K562 (cell line): ENCODE results near the gene CCDC167. TPM values are rescaled to one million over a fixed set of nuclear protein-coding genes. Genes with fewer than 3 reads are reported as not detected.

Experiments
- BACH1 ChIP-seq: fragments of 200-800 bp; sonication (Bioruptor generic); IDR thresholded peaks from 2 replicates; pipeline ENCODE4 v1.6.1; 2016; ENCODE audit warnings: missing genetic modification characterization, missing compliant biosample characterization
- BRCA1 ChIP-seq, 2 experiments: fragments of 450-650 bp in 1 of 2; sonication (generic) in 1 of 2; formaldehyde crosslinking in 1 of 2; IDR thresholded peaks; 2 replicates each; pipeline versions ENCODE4 v1.5.0 to v1.6.1; 2017 to 2020; ENCODE audit warnings: mild to moderate bottlenecking in 1 of 2, missing genetic modification reagents in 1 of 2
- GATAD2B ChIP-seq: fragments of 450-650 bp; IDR thresholded peaks from 2 replicates; pipeline ENCODE4 v1.6.1; 2017; ENCODE audit warnings: mild to moderate bottlenecking, borderline replicate concordance
- HEY1 ChIP-seq: fragments of 250-450 bp; sonication (Bioruptor Pico); IDR thresholded peaks from 2 replicates; pipeline ENCODE4 v1.5.0; 2020; ENCODE audit warnings: mild to moderate bottlenecking, moderate library complexity, borderline replicate concordance
- HSF4 ChIP-seq: fragments of 250-450 bp; sonication (Bioruptor Pico); IDR thresholded peaks from 2 replicates; pipeline ENCODE4 v2.1.2; 2022; ENCODE audit warnings: mild to moderate bottlenecking, moderate library complexity, borderline replicate concordance
- PHTF2 ChIP-seq: fragments of 250-450 bp; sonication (Bioruptor Pico); IDR thresholded peaks from 2 replicates; pipeline ENCODE4 v1.5.0; 2021; ENCODE audit warnings: mild to moderate bottlenecking
- POU5F1 ChIP-seq: fragments of 150-350 bp; IDR thresholded peaks from 2 replicates; pipeline ENCODE4 v1.6.1; 2014; ENCODE audit warnings: borderline replicate concordance, low read length, low read depth, mild to moderate bottlenecking; ENCODE audit not compliant: partially characterized antibody
- SRSF1 ChIP-seq: fragments of 200-400 bp; formaldehyde crosslinking; IDR thresholded peaks from 2 replicates; pipeline ENCODE4 v1.6.1; 2017; ENCODE audit warnings: mild to moderate bottlenecking, low read depth, low read length, moderate library complexity
- TAL1 ChIP-seq: fragments of 450-650 bp; IDR thresholded peaks from 2 replicates; pipeline ENCODE4 v1.6.1; 2016; ENCODE audit warnings: mild to moderate bottlenecking
- TBP ChIP-seq: optimal IDR thresholded peaks from 2 replicates; pipeline ENCODE3; 2011; ENCODE audit warnings: low read depth, low read length, improper control_type of control experiment
- THRAP3 ChIP-seq: fragments of 450-650 bp; IDR thresholded peaks from 2 replicates; pipeline ENCODE4 v1.6.1; 2016; ENCODE audit warnings: mild to moderate bottlenecking, inconsistent platforms, borderline replicate concordance
- ZBED1 ChIP-seq: IDR thresholded peaks from 2 replicates; pipeline ENCODE4 v1.6.1; 2014
- ZC3H4 ChIP-seq: sonication (generic); formaldehyde crosslinking; IDR thresholded peaks from 2 replicates; pipeline ENCODE4 v1.9.0; 2021; ENCODE audit warnings: missing genetic modification reagents, borderline replicate concordance
- ZFP91 ChIP-seq: sonication (generic); formaldehyde crosslinking; IDR thresholded peaks from 2 replicates; pipeline ENCODE4 v1.8.0; 2022; ENCODE audit warnings: mild to moderate bottlenecking, missing genetic modification reagents
- polyA plus RNA-seq, 8 experiments: library from polyadenylated mRNA; depleted of rRNA in 4 of 8; stranded (reverse) in 5 of 8; unstranded in 3 of 8; fragments of >200 nt; fragmentation: Nextera tagmentation in 2 of 8; fragmentation: Illumina TruSeq in 1 of 8; extraction: Ambion mirVana in 2 of 8; extraction: Trizol in 1 of 8; gene quantifications; 2 replicates each; pipeline versions ENCODE4 v1.2.1 to v1.2.3, GENCODE V29; 2011 to 2014; ENCODE audit warnings: inconsistent platforms in 1 of 8, missing spikeins in 1 of 8
- total RNA-seq, 7 experiments: library from RNA; depleted of rRNA in 6 of 7; stranded (reverse); fragments of >200 nt in 6 of 7; fragmentation: Illumina TruSeq in 2 of 7; extraction: Trizol in 2 of 7; gene quantifications; 2 replicates each; pipeline versions ENCODE4 v1.2.1 to v1.2.3, GENCODE V29; 2011 to 2021; ENCODE audit warnings: low replicate concordance in 1 of 7
- TF ChIP-seq, protein P1 (sequence below): fragments of 250-450 bp; sonication (Bioruptor Pico); IDR thresholded peaks from 2 replicates; pipeline ENCODE4 v1.5.0; 2021
- TF ChIP-seq, protein P2 (sequence below): fragments of 250-450 bp; sonication (Bioruptor Pico); IDR thresholded peaks from 2 replicates; pipeline ENCODE4 v1.9.0; 2021; ENCODE audit warnings: mild to moderate bottlenecking
- TF ChIP-seq, protein P3 (sequence below): fragments of 450-650 bp; IDR thresholded peaks from one replicate; pipeline ENCODE4 v1.6.1; 2018; ENCODE audit warnings: mild to moderate bottlenecking, moderate library complexity; ENCODE audit not compliant: partially characterized antibody
- TF ChIP-seq, protein P4 (sequence below): fragments of 250-450 bp; sonication (Bioruptor Pico); IDR thresholded peaks from 2 replicates; pipeline ENCODE4 v1.5.0; 2021; ENCODE audit warnings: mild to moderate bottlenecking, moderate library complexity
- TF ChIP-seq, protein P5 (sequence below): fragments of 450-650 bp; IDR thresholded peaks from 2 replicates; pipeline ENCODE4 v1.6.1; 2017; ENCODE audit warnings: mild to moderate bottlenecking, moderate library complexity

The CCDC167 gene
- total and polyA plus RNA-seq, 9 of the 15 experiments (the other 6 are each of a cell fraction or from before 2014, with no cell fraction given): 26.0 to 114 (median 45.2) TPM

DNA sequence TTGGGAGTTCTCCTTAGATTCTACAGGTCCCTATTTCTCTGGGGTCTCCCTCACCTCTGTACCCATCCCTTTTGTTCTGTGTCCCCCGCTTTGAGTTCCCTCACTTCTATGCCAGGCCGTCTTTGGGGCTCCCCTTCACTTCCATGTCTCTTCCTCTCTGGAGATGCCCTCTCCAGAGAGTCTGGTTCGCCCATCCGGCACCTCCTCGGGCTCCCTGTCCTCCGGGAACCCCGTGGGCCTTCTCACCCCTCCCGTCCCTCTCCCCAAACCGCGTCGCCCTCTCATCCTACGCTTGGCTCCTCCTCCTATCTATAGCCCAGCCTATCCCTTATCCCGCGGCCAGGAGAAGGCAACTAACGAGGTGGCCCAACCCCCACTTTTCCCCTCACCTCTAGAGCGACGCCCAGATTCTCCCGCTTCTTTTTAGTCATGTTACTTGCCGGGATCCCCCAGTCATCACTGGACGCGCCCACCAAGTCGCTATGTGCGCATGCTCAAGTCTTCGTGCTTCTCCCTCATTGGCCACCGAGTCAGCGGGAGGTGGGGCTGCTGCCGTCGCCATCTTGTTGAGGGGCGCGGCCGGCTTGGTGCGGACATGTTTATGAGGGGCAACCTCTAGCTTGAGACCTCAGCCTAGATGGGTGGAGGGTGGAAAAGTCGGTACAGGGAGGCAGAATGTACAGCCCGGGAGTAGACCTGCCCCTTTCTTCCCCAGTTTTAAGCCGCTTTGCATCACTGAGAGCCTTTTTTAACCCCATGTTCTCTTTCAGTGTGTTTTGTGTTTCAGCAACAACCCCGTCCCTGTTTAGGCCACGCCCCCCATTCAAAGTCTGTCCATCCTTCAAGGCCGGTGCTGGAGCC is at the start of gene CCDC167 (continued):
- TF ChIP-seq ZFP91 (CRISPR knock-in tag) (no peak), TBP (peak; percentile 73), GATAD2B (no peak), HSF4 (CRISPR knock-in tag) (no peak), ZC3H4 (CRISPR knock-in tag) (no peak), POU5F1 (peak; percentile 16), ZBED1 (no peak), TAL1 (no peak), BRCA1 (IDR thresholded peaks at IDR 0.05) (no peak), BRCA1 (CRISPR knock-in tag; IDR thresholded peaks at IDR 0.05) (no peak), HEY1 (CRISPR knock-in tag) (no peak), THRAP3 (no peak), BACH1 (tag) (no peak), SRSF1 (no peak), PHTF2 (CRISPR knock-in tag) (no peak)
- TF ChIP-seq, protein P1, sequence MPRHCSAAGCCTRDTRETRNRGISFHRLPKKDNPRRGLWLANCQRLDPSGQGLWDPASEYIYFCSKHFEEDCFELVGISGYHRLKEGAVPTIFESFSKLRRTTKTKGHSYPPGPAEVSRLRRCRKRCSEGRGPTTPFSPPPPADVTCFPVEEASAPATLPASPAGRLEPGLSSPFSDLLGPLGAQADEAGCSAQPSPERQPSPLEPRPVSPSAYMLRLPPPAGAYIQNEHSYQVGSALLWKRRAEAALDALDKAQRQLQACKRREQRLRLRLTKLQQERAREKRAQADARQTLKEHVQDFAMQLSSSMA: no peak
- TF ChIP-seq, protein P2, sequence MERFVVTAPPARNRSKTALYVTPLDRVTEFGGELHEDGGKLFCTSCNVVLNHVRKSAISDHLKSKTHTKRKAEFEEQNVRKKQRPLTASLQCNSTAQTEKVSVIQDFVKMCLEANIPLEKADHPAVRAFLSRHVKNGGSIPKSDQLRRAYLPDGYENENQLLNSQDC (CRISPR knock-in tag): no peak
- TF ChIP-seq, protein P3, sequence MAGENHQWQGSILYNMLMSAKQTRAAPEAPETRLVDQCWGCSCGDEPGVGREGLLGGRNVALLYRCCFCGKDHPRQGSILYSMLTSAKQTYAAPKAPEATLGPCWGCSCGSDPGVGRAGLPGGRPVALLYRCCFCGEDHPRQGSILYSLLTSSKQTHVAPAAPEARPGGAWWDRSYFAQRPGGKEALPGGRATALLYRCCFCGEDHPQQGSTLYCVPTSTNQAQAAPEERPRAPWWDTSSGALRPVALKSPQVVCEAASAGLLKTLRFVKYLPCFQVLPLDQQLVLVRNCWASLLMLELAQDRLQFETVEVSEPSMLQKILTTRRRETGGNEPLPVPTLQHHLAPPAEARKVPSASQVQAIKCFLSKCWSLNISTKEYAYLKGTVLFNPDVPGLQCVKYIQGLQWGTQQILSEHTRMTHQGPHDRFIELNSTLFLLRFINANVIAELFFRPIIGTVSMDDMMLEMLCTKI: no peak
- TF ChIP-seq, protein P4, sequence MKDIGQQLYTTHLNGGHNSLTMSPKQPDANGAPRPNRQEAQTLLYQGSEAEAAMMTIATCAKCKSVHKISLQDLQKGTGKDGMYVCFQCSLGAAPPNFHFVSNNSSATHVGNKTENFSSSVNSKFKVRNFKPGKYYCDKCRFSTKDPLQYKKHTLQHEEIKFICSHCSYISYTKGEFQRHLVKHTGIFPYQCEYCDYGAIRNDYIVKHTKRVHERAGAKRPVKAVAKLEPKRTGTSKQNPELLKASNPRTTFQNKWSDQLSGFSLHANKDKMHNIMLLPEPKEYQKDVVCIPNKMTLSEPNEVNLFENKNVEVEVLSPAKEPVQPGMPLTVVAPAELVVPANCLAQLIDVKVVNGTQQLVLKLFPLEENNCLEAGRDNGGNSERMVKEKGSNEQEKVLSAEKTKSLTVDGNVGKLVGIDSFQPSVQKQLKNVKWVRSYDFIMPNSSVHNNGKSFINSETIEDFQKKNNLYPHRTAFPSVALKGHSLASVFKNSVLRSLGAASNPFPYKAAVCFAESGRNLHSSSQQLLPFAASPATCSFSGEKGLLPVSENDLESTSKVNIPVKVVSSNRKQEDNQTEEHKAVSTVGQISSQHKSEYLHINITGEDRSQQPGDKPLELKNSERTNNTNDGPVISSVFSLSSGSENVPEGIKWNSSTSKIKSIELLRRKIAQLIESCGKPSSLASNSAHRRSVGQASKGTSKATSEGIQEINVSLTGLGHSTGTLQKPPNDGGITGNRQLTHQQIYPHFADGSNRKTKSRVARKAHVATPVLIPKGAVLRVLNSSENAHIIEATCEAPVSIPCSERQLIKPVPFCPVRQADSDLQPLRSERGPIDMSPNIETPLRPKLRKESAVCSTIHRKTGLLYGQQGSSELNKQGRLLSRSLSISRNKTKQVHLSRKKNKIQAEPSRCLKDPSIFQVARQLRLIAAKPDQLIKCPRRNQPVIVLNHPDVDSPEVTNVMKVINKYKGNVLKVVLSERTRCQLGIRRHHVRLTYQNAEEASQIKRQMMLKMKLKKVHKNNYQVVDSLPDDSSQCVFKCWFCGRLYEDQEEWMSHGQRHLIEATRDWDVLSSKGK (CRISPR knock-in tag): no peak
- TF ChIP-seq, protein P5, sequence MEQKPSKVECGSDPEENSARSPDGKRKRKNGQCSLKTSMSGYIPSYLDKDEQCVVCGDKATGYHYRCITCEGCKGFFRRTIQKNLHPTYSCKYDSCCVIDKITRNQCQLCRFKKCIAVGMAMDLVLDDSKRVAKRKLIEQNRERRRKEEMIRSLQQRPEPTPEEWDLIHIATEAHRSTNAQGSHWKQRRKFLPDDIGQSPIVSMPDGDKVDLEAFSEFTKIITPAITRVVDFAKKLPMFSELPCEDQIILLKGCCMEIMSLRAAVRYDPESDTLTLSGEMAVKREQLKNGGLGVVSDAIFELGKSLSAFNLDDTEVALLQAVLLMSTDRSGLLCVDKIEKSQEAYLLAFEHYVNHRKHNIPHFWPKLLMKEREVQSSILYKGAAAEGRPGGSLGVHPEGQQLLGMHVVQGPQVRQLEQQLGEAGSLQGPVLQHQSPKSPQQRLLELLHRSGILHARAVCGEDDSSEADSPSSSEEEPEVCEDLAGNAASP: no peak
